ENCODE data around the gene METTL3. TPM values are rescaled to one million over a fixed set of nuclear protein-coding genes. Genes with fewer than 3 reads are reported as not detected.

Gene METTL3
- total and polyA plus RNA-seq, 2 of the 13 experiments (the other 11 are each of a cell fraction or from before 2014, with no cell fraction given): 123 to 130 TPM

DNA sequence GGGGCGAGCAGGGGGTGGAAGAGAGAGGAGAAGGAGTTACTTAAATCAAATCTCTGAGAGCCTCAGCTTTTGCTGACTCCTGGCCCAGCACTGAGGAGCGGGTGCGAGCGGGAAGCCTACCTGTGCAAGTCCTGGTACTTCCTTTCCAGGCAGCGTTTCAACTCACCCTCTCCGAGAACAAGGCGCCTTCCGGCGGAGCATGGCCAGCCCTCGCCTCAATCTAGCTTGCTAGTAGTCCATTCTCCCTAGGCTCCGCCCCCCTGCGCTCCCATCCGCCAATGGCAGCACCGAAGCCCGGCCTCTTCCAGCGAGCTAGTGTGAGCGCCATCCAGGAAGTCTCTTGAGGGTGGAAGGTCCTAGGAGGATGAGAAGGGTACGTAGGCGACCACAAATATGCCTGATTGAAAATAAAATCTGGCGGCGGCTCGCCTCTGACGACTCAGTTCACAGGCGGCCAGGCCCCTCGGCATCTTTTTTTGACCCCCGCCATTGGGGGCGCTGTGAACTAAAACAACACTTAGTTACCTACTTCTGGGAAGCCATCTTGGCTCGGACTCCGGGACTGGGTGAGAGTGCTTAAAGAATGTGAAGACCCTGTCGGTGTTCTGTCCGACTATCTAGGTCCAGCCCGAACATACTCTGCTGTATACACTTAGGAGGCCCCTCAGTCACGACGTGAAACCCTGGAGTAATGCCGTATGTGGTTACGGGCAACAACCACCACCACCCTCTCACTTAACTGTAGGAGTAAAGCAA, 55.0 kb downstream of the METTL3 start, which contains the start of gene CHD8 (continued):
- TF ChIP-seq THYN1 (CRISPR knock-in tag; IDR thresholded peaks at IDR 0.05; ENCODE audit: borderline replicate concordance, low read depth) (no peak; the same call in 1 of the 2 replicates), PAF1 (CRISPR knock-in tag; IDR thresholded peaks at IDR 0.05) (no peak), SALL2 (CRISPR knock-in tag; IDR thresholded peaks at IDR 0.05) (no peak; the same call in 1 of the 2 replicates), STAG1 (CRISPR knock-in tag; IDR thresholded peaks at IDR 0.05) (peak; percentile 80), ATF2 (CRISPR knock-in tag; IDR thresholded peaks at IDR 0.05) (peak; percentile 79; the same call in 1 of the 2 replicates), ARNTL (CRISPR knock-in tag; IDR thresholded peaks at IDR 0.05) (no peak; the same call in 1 of the 2 replicates), SRY (CRISPR knock-in tag; IDR thresholded peaks at IDR 0.05) (0 out of 2 replicates have a peak, but pooled peaks have one; percentile 55), ZNF274 (CRISPR knock-in tag; IDR thresholded peaks at IDR 0.05) (peak; percentile 63; the same call in 1 of the 2 replicates), ZNF567 (CRISPR knock-in tag; IDR thresholded peaks at IDR 0.05; ENCODE audit: borderline replicate concordance) (peak; percentile 56; the same call in 1 of the 2 replicates), REL (CRISPR knock-in tag; conservative IDR thresholded peaks at IDR 0.05) (peak; percentile 83; the same call in 1 of the 2 replicates), MIER2 (CRISPR knock-in tag; IDR thresholded peaks at IDR 0.05) (no peak), ZNF33A (CRISPR knock-in tag; IDR thresholded peaks at IDR 0.05; ENCODE audit: borderline replicate concordance) (no peak; the same call in 1 of the 2 replicates), SRSF9 (IDR thresholded peaks at IDR 0.05; ENCODE audit: borderline replicate concordance, insufficient read depth, low read depth, low read length, poor library complexity, severe bottlenecking) (no peak), RFXANK (CRISPR knock-in tag; IDR thresholded peaks at IDR 0.05) (peak; percentile 58; the same call in 1 of the 2 replicates), ZNF891 (CRISPR knock-in tag; IDR thresholded peaks at IDR 0.05) (peak; percentile 91; the same call in 1 of the 2 replicates), MED8 (CRISPR knock-in tag; IDR thresholded peaks at IDR 0.05; ENCODE audit: insufficient replicate concordance) (no peak), ZIK1 (CRISPR knock-in tag; IDR thresholded peaks at IDR 0.05; ENCODE audit: borderline replicate concordance, low read depth) (peak; percentile 92), NCOA1 (CRISPR knock-in tag; IDR thresholded peaks at IDR 0.05) (0 out of 2 replicates have a peak, but pooled peaks have one; percentile 66), IKZF1 (IDR thresholded peaks at IDR 0.05) (no peak), BCL3 (CRISPR knock-in tag; IDR thresholded peaks at IDR 0.05) (peak; percentile 52; the same call in 1 of the 2 replicates), ZC3H13 (CRISPR knock-in tag; IDR thresholded peaks at IDR 0.05) (no peak), RAD21 (CRISPR knock-in tag; IDR thresholded peaks at IDR 0.05) (peak; percentile 63), HMGA1 (CRISPR knock-in tag; conservative IDR thresholded peaks at IDR 0.05) (no peak), ZNF543 (CRISPR knock-in tag; IDR thresholded peaks at IDR 0.05) (no peak)
- TF ChIP-seq, protein P1, sequence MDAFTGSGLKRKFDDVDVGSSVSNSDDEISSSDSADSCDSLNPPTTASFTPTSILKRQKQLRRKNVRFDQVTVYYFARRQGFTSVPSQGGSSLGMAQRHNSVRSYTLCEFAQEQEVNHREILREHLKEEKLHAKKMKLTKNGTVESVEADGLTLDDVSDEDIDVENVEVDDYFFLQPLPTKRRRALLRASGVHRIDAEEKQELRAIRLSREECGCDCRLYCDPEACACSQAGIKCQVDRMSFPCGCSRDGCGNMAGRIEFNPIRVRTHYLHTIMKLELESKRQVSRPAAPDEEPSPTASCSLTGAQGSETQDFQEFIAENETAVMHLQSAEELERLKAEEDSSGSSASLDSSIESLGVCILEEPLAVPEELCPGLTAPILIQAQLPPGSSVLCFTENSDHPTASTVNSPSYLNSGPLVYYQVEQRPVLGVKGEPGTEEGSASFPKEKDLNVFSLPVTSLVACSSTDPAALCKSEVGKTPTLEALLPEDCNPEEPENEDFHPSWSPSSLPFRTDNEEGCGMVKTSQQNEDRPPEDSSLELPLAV (CRISPR knock-in tag; conservative IDR thresholded peaks at IDR 0.05; ENCODE audit: low read depth): no peak
- TF ChIP-seq, protein P2, sequence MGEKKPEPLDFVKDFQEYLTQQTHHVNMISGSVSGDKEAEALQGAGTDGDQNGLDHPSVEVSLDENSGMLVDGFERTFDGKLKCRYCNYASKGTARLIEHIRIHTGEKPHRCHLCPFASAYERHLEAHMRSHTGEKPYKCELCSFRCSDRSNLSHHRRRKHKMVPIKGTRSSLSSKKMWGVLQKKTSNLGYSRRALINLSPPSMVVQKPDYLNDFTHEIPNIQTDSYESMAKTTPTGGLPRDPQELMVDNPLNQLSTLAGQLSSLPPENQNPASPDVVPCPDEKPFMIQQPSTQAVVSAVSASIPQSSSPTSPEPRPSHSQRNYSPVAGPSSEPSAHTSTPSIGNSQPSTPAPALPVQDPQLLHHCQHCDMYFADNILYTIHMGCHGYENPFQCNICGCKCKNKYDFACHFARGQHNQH (CRISPR knock-in tag; IDR thresholded peaks at IDR 0.05): peak; percentile 90
